ENCODE data around the gene IL17REL.
A peak's percentile ranks its signal among the peaks of the same experiment; 100 is the strongest.

IL17REL gene

DNA sequence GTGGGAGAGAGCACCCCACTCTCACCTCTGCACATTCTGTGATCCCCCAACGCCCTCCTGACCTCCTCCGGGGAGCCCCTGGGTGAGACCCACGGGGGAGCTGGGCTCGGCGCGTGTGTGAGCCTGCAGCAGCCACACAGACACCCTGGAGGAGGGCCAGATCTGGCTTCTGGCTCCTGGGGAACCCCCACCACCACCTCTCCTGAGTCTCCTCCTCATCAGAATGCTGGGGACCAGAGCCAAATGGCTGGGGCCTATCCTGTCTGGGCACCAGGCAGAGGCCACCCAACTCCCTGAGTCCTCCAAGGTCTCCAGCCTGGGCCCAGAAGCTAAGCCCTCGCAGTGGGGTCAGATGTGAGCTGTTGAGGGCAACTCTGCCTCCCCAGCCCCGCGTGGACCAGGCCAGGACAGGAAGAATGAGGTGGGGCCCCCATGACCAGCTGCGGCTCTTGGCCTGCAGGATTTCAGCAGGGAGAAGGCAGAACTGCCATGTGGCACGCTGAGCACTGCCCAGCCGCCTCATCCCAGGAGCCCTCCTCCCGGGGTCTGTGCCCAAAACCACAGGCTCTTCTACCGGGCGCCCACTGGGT, 57.5 kb downstream of the IL17REL start:
- no peak for DNase-seq

GRCh38 chr22:49954354-49954753, 58.2 kb downstream of the IL17REL start:
- no peak for DNase-seq

- no peak for DNase-seq
Observed at GRCh38 chr22:49953680-49954344, 58.8 kb downstream of the IL17REL start.

GRCh38 chr22:49953027-49953679, 59.4 kb downstream of the IL17REL start:
- no peak for DNase-seq

DNA sequence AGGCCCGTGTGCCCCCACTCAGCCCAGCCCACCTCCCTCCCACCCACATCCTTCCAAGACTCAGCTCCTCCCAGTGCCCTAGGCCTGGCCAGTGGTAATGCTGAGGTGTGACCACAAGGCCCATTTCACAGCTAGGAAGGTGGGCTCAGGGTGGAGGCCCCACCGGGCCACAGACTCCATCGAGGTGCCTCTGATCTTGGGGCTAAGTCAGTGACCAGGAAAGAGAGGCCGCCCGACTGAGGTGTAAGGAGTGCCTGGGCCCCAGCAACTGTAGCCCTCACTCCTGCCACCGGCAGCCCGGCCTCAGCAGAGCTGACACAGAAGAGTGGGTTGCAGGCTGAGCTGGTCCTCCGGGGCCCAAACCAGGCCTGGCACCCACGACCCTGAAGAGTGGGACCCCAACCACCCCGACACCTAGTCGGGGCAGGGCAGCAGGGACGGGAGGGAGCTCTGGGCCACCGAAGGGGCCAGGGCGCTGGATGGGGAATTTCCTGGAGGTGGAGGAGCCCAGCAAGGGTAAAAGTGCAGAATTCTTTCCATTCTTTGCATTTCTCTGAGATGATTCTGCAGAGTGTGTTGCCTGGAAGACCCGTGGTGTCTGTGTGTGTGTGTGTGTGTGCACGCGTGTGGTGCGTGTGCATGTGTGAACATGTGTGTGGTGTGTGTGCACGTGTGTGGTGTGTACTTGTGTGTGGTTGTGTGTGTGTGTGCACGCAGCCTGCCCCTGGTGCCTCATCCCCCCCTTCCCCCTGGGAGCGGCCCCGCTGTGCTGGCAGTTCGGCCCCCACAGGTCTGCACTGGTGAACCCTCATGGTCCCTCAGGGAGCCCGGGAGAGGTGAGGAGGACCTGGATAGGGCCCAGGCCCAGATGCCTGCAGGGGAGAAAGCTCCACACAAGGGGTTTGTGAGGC, 60.3 kb downstream of the IL17REL start:
- no peak for DNase-seq

DNA sequence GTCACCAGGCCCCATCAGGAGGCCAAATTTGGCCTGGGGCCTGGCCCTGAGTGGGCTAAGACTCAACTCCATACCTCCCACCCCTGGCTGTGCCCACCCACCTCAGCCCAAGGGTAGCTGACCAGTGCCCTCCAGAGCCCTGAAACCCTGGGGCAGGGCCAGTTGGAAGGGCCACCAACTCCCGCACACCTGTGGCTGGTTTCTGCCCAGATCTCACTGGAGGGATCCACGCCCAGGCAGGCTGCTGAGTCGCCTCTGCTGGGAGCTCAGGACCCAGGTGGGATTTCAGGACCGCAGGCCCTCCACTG, 60.9 kb downstream of the IL17REL start:
- no peak for DNase-seq

- DNase-seq, result no peak
Observed at GRCh38 chr22:49951000-49951677, 61.4 kb downstream of the IL17REL start.

DNA sequence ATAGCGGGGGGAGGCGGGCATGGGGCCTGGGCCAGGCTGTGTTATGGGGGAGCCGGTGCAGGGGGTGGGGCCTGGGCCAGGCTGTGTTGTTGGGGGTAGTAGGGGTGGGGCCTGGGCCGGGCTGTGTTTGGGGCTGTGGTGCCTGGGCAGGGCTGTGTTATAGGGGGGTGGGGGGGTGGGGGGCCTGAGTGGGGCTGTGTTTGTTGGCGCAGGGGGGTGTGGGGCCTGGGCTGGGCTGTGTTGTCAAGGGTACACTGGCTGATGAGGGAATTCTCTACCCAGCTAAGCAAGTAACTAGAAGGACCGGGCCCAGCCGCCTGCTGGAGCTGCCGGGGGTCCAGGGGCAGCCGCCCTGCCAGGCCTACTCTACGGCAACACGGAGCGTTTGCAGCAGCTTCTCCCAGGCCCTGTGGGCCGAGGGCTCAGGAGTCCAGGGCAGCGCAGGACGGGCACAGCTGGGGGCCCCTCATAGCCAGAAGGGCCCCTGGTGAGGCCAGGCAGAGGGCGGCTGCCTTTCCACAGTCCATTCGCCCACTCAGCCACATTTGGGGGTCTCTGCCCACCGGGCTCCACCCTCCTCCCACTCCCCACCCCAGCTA, 62.1 kb downstream of the IL17REL start:
- DNase-seq, result no peak

GRCh38 chr22:49949914-49950292, 62.7 kb downstream of the IL17REL start:
- no peak for DNase-seq

DNA sequence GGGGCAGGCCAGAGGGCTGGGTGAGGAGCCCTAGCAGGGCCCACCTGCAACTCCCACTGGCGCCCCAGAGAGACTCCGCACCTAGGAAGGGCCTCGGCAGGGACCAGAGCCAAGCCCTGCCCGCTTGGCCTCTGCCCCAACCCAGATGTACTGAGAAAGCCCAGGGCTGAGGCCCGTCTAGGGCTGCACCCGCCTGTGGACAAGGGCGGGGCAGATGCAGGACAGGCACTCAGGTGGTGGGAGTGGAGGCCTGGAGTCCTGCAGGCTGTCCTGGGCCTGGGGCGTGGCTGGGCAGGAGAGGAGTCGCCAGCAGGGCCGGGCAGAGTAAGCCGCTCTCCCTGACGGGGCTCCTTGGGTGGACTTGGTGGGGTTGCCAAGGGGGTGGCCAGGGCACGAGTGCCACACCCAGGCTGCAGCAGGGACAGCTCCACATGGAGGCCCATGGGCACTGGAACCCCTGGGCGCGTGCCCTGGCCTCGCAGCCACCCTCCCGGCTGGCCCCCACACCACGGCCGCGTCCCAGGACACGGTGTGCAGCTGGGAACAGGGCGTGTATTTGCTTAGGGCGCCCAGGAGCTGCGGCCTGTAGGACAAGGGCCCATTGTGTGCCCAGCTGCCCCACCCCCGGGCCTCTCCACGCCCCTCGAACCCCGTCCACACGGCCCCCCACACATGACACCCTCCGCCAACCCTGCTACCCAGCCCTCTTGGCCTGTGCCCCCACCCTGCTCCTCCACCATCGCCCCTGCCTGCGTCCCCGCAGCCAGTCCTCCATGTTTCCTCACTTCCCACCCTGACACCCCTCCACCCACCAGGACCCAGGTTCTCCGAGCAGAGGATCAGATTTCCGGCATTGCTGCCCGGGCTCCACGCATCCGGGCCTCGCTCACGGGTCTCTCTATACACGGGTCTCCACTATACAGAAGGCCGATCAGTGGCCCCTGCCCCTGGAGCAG, 63.3 kb downstream of the IL17REL start:
- DNase-seq, result no peak

- no peak for DNase-seq
Observed at GRCh38 chr22:49948116-49948957, 64.2 kb downstream of the IL17REL start.

- no peak for DNase-seq
Observed at GRCh38 chr22:49947296-49947622, 65.3 kb downstream of the IL17REL start.

- no peak for DNase-seq
Observed at GRCh38 chr22:49946612-49947295, 65.8 kb downstream of the IL17REL start.

DNA sequence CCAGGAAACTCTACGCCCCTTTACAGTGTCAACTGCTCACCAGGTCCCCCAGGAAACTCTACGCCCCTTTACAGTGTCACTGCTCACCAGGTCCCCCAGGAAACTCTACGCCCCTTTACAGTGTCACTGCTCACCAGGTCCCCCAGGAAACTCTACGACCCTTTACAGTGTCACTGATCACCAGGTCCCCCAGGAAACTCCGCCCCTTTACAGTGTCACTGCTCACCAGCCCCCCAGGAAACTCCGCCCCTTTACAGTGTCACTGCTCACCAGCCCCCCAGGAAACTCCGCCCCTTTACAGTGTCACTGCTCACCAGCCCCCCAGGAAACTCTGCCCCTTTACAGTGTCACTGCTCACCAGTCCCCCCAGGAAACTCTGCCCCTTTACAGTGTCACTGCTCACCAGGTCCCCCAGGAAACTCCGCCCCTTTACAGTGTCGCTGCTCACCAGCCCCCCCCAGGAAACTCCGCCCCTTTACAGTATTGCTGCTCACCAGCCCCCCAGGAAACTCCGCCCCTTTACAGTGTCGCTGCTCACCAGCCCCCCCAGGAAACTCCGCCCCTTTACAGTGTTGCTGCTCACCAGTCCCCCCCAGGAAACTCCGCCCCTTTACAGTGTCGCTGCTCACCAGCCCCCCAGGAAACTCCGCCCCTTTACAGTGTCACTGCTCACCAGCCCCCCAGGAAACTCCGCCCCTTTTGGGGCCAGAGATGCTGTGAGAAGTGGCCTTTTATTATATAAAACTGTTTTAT, 67.3 kb downstream of the IL17REL start:
- peak; percentile 42 to 57 for DNase-seq

Data from stimulated activated CD4-positive, alpha-beta T cell treated with anti-CD3 and anti-CD28 coated beads, Interleukin-2, amount 100 ng/mL, for 24 hours (primary cell).